GM21515 (cell line): ENCODE data around the gene MAST2.
"Not testable (repeated sequence)": the region's sequence is repeated elsewhere in the genome, so short reads cannot be mapped to it uniquely, and the experiment has no call there.

Source experiments
- ATAC-seq: cut with Tn5 transposase; IDR thresholded peaks from one replicate; pipeline ENCODE4 v1.9.1; 2021; ENCODE audit not compliant: unreplicated experiment

MAST2 gene

DNA sequence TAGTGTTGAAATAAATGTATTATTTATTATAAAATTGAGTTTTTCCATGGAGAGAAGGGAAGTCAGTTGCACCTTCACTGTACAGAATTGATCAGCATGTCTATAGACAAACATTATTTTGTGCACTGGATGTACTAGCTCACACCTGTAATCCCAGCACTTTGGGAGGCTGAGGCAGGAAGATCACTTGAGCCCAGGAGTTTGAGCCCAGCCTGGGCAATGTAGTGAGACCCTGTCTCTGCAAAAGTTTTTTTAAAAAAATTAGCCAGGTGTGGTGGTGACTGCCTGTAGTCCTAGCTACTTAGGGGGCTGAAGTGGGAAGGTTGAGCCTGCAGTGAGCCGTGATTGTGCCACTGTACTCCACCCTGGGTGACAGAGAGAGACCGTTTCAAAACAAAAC is 87.7 kb downstream of the MAST2 start:
- ATAC-seq, result no peak

DNA sequence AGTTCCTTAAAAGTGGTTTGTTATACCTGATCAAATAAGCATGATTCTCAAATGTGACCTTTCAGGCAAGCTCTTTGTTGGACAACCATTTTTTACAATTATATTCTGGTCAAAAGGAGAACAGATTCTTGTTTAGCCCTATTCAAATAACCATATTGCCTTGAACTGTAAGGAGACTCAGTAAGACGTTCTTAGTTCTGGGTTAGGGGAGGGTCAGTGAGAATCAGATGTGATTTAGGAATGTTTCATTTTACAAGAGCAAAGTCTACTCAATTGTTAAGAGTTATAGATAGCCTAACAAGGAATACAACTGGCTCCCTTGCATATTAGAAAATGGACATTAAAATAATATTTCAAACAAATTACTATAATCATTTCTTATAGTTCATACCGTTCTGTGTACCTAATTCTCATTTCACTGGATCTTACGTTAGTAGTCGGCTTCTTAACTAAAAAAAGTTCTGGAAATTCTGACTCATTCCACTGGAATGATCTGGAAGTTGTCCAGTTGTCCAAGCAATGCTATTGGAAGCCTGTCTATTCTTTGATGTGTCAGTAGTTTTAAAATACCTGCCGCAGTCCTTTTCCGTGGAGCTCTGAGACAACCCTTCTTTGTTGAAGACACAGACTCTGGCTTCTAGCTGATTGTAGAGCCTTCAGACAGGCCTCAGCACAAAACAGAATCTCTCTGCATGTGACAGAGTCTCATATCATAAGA is 88.8 kb downstream of the MAST2 start:
- ATAC-seq, result no peak

DNA sequence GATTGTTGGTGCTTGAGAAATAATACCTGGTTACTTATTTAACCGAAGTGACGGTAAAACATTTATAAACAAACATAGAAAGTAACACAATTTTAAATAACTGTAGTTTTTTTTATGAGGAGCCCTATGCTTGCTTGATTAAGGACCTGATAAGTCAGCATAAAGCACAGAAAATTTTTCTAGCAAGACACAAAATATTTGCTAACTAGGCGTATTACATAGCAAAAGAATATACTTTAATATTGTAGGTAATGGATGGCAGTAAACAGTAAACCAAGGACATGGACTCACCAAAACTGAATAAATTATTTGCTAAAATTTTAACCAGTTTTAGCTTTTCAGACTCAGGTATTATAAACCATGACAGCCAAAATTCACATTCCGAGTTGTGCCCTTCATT is 90.9 kb downstream of the MAST2 start:
- no peak for ATAC-seq

DNA sequence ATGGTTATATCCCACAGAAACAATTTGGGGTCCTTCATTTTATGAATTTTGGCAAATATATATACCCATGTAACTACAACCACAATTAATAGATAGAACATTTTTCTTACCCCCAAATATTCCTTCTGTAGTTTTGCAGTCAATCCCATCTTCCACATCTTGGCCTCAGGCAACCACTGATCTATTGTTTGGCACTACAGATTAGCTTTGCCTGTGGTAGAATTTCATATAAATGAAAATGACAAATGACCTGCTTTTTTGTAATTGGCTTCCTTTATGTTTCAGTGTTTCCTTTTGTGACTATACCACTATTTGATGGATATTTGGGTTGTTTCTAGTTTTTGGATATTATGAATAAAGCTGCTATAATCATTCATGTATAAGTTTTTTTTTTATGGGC is 91.5 kb downstream of the MAST2 start:
- no peak for ATAC-seq

DNA sequence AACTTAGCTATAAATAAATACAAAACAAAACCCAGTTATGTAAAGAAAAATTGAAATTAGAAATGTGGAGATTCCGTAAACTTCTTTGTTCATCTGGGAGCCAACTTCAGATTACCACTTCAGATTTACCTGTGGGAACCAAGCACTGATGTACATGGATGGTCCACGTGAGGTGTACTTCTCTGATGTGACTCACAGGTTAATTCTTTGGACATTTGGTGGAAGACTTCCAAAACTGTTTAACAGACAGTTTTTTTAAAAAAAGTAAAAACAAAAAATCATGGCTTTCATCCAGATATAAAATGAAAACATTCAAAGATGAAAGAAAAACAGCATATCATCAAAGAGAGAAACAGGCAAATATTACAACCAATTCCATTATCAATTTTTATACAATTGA is 92.0 kb downstream of the MAST2 start:
- no peak for ATAC-seq

DNA sequence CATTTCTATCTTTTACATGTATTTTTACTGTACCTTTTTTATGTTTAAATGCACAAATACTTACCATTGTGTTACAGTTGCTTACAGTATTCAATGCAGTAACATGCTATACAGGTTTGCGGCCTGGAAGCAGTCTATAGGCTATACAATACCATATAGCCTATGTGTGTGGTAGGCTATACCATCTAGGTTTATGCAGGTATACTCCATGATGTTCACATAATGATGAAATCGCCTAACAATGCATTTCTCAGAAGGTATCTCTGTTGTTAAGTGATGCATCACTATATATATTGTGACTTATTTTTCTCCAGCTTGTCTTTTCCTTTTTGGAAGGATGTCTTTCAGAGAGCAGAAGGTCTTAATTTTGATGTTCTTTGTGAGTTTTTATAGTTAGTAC is 103.5 kb downstream of the MAST2 start:
- no peak for ATAC-seq

DNA sequence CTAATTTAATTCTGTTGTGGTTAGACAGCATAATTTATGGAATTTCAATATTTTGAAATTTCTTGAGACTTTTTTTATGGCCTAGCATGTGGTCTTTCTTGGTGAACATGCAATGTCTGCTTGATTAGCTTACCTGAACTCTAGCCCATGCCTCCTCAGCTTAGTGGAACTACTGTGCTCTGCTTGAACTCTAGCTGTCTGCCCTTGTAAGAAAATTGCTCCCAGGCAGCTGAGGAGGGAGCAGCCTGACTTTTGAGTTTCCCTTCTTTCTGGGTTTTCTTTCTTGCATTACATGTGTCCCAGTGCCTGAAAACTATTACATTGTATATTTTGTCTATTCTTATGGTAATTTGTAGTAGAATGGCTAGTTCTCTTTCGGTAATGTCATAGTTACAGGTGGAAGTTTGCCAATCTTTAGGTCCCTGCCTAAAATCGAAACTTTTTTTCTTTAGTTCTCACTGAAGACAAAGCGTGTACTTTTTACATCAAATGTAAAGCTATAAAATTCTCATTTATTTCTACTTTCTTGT is 105.3 kb downstream of the MAST2 start:
- ATAC-seq, result no peak

DNA sequence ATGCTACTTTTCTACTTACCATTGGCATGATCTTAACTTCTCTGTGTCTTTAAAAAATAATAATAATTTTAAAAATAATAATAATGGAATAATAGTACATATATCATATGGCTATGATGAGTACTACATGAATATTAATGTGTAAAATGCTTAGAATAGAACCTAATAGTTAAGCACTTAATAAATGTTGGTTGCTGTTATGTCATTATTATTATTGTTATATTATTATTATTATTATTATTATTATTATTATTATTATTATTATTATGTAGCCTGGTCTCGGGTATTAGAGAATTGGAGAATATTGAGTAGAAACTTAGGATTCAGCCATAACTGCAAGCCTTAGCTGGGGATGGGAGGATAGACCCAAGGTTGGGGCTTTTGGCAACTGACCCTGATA is 108.2 kb downstream of the MAST2 start:
- no peak for ATAC-seq

DNA sequence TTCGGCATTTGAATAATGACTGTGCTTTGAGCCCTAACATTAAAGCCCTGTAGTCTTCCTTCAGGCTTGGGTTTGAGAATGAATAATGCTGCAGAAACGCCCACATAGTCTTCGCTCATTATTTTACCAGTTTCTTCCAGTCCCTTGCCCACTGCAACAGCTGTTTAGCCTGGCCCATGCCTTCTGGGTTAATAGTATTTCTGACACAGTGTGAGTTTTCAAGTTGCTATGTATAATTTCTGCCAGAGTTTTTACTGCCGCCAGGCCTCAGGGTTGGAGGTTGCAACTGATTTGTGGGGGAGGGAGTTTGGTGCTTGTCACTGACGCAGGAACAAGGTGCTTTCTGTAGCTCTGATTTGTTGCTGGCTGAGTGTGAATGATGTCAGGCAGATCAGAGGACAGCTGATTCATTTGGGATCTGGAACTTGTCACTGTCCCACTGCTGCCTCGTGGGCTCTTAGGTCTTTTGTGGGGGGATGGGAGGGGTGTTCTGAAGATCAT is 109.8 kb downstream of the MAST2 start:
- ATAC-seq, result no peak

DNA sequence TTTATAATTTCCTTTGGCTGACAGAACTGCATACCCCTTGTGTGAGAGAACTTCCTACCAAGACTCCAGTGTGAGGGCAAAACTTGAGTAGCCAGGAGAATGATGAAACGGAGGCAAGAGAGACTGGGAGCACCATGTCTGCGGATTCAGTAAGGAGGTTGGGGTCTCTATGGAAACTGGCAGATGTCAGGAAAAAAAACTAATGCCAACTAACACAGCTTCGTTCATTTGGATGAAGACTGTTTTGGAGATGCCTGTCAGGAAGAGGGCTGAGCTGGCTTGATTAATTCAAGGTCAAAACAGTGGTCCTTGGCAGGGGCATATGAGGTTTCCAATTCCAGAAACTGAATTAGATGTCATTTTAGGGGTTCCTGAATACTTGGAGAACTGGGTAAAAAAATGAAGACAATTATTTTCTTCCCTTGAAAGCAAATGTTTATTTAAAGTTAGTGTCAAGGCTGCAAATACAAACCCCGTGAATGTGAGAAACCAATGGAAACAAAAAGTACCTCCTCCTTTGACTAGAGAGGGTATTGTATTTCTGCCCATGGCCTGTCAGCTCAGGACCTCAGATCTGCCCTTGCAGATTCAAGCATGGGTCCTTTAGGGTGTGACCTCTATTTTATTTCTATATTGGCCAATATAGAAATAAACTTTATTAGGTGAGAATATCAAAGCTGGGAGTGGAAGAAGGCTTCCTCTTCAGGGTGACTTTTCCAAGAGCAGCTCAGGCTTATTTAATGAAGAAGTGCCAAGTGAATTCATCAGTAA is 110.5 kb downstream of the MAST2 start:
- no peak for ATAC-seq

DNA sequence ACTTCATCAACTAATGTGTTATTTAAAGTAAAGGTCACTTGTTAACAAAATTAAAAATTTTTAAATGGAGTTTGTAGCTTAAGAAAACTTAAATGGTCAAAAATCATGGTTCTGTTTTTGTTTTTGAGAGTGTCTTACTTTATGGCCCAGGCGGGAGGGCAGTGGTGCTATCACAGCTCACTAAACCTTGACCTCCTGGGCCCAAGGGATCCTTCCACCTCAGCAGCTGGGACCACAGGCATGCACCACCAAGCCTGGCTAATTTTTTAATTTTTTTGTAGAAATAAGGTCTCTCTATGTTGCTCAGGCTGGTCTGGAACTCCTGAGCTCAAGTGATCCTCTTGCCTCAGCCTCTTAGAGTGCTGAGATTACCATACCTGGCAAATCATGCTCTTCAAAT is 111.4 kb downstream of the MAST2 start:
- no peak for ATAC-seq

DNA sequence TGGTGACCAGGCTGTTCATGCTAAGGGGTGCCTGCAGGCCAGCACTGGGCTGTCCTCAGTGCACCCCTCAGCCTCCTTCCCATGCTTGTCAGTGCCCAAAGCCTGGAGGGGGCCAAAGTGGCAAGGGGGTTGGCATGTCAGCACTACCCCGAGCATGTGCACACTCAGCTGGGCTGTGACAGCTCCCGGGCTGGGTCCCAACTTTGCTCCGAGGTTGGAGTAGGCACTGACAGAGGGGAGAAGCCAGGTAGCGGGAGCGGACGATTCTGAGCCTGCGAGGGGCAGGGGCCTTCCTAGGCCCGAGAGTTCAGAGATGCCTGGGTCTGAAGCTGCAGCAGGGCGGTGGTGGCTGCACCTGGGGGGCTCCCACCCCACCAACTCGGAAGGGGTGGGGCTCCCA is 119.0 kb downstream of the MAST2 start:
- ATAC-seq, result no peak

DNA sequence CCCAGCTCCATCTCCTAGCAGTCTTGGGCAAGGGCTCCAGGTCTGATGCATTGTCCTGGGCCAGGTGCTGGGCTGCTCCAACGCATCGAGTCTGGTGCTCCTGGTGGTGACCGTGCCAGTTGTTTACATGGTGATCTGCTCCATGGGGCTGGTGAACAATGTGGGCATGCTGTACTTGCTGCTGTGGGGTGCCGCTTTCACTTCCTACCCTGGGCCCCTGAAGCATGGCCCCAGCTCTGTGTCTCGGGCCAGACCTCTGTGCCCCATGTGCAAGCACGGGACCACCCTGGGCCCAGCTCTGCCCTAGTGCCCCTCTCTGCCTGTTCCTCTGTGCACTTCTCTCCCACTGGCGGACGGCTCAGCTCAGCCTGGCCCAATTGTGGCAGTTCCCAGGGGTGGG is 119.4 kb downstream of the MAST2 start:
- ATAC-seq, result no peak

DNA sequence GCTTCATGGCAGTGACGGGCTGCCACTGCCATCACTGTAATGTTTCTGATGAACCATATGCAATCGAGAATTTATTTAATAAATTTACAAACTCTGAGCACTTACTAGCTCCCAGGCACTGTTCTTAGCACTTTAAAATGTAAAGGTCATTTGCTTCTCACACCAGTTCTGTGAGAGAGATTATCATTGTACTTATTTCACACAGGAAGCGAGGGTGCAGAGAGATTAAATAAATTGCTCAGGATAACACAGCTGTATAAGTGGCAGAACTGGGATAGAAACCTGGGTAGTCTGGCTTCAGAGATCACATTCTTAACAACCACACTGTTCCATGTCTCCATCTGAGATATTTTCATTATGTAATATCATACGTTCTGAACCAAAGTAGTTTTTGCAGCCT is 119.9 kb downstream of the MAST2 start:
- ATAC-seq, result no peak

DNA sequence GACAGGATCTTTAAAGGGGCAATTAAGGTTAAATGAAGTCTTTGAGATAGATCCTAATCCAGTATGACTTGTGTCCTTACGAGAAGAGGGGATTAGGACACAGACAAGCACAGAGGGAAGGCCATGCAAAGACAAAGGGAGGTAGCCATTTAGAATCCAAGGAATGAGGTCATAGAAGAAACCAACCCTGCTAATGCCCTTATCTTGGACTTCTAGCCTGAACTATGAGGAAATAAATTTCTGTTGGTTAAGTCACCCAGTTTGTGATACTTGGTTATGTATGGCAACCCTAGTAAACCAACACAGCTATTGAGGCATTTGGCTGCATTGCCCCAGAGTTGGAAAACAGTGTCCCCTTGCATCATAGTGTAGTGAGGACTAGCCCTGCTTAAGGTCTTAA is 121.3 kb downstream of the MAST2 start:
- no peak for ATAC-seq

DNA sequence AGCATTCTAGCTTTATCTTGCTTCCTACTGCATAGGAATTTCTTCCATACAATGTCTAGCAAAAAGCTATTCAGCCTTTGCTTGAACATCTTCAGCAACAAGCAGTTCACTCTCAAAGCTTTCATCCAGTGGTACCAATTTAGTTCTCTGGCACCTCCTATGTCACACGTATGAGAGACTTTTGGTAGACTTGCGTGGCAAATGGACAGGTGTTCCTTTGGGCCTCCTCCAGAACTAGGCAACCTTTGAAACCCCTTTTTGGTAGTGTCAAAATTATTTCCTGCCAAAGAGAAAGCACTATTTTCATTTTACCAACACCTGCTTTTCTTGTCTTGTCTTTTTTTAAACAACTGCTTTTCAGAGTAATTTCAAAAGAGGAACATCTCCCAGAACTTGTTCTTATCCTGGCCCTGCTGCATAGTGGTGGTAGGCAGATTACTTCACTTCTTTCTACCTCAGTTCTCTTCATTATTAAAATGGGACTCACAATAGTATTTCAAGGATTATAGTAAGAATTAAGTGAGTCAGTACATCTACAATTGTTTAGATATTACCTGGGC is 122.4 kb downstream of the MAST2 start:
- no peak for ATAC-seq

DNA sequence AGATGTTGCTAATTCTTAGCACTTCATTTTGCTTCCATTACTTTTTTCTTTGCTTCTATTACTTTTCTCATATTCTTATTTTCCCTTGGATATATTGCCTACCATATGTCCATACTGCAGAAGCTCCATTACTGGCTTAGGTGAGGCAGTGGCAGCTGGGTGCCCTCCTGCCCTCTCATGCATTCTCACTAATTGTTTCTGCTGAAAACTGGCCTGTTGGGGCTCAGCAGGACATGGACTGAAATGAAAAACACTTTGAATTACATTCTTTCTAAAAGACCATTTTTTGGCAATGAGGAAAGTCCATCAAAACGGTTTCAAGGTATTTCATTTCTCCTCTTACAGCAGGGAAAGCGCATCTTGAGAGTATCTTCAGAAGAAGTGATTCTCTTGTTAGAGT is 122.9 kb downstream of the MAST2 start:
- ATAC-seq, result no peak

DNA sequence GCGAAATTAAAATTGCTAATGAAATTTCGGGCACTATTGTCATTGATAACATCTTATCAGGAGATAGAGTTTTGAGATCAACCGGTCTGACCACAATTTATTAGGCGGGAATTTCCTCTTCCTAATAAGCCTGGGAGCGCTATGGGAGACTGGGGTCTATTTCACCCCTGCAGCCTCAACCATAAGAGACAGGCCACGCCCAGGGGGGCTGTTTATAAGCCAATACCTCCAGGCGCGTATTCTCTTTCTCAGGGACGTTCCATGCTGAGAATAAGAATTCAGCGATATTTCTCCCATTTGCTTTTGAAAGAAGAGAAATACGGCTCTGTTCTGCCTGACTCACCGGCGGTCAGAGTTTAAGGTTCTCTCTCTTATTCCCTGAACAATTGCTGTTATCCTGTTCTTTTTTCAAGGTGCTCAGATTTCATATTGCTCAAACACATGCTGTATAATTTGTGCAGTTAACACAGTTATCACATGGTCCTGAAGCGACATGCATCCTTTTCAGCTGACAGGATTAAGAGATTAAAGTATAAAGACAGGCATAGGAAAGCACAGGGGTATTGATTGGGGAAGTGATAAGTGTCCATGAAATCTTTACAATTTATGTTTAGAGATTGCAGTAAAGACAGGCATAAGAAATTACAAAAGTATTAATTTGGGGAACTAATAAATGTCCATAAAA is 124.0 kb downstream of the MAST2 start:
- not testable (repeated sequence) for ATAC-seq

DNA sequence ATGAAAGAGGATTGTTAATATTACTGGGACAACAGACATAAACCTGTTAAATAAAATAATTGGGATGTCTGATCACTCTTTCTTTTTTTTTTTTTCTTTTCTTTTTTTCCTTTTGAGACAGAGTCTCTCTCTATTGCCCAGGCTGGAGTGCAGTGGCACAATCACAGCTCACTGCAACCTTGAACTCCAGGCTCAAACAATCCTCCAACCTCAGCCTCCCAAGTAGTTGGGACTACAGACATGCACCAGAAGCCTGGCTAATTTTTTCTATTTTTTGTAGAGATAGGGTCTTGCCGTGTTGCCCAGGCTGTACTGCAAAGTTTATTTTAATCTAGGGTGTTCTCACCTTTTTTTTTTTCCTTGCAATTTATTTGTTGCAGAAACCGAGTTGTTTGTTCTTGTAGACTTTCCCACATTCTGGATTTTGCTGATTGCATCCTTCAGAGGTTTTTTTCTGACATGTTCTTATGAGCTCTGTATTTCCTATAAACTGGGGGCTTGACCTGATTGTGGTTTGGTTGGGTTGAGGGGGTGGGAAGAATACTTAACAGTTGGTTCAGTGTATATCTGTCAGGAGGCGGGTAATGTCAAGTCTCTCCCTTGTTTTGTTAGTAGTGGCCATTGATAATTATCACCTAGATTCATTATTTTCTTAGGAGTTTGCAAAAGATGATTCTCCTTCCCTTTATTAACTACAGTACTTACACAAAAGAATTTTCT is 125.2 kb downstream of the MAST2 start:
- no peak for ATAC-seq

DNA sequence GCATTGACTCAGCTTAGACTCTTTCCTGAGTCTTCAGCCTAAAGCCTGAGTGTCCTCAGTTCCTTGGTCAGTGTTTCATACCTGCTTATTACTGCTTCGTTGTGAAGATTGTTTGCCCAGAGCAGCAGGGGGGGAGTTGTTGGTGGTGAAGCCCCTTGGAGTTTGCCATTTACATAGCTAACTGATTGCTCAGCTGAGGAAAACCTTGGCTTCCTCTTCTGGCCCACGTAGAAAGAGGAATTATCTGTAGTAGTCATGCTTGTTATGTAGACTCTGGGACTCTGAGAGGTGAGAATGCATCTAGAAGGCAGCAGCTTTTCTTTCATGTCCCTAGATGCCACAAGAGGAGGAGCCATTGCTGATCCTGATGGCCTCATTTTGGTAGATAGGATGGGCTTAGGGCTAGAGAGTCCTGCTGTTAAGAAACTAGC is 125.9 kb downstream of the MAST2 start:
- no peak for ATAC-seq
